AG04449 (cell line): Measurements from ENCODE around the gene NXNL1.
"Not testable (repeated sequence)": the region's sequence is repeated elsewhere in the genome, so short reads cannot be mapped to it uniquely, and the experiment has no call there.

Source experiments
- CTCF ChIA-PET: fragments of 350-600 bp; formaldehyde crosslinking; extraction: SDS; loops from one replicate; lab custom pipeline; 2021; ENCODE audit warnings: antibody characterized with exemption; lab: Yijun Ruan, JAX
- POLR2A ChIA-PET: fragments of 400-600, 350-600 bp; formaldehyde crosslinking; extraction: SDS; loops from one replicate; lab custom pipeline; 2020; ENCODE audit warnings: antibody characterized with exemption, inconsistent platforms; lab: Yijun Ruan, JAX
- DNase-seq: peaks from one replicate; pipeline ENCODE4 v3.0.0-alpha.2; 2010; ENCODE audit warnings: low read depth, low spot score
- H3K4me3 ChIP-seq: 2 replicates; pipeline ENCODE4 v1.5.1; 2011; ENCODE audit warnings: low read depth, mild to moderate bottlenecking, control low read depth, low read length
- TF ChIP-seq, protein P1 (sequence below): IDR thresholded peaks from one replicate; pipeline ENCODE4 v1.5.1; 2011; ENCODE audit warnings: mild to moderate bottlenecking, moderate library complexity, low read length, control low read depth, inconsistent platforms; ENCODE audit not compliant: insufficient read depth; ENCODE audit errors: missing control alignments

Gene NXNL1, protein sequence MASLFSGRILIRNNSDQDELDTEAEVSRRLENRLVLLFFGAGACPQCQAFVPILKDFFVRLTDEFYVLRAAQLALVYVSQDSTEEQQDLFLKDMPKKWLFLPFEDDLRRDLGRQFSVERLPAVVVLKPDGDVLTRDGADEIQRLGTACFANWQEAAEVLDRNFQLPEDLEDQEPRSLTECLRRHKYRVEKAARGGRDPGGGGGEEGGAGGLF

DNA sequence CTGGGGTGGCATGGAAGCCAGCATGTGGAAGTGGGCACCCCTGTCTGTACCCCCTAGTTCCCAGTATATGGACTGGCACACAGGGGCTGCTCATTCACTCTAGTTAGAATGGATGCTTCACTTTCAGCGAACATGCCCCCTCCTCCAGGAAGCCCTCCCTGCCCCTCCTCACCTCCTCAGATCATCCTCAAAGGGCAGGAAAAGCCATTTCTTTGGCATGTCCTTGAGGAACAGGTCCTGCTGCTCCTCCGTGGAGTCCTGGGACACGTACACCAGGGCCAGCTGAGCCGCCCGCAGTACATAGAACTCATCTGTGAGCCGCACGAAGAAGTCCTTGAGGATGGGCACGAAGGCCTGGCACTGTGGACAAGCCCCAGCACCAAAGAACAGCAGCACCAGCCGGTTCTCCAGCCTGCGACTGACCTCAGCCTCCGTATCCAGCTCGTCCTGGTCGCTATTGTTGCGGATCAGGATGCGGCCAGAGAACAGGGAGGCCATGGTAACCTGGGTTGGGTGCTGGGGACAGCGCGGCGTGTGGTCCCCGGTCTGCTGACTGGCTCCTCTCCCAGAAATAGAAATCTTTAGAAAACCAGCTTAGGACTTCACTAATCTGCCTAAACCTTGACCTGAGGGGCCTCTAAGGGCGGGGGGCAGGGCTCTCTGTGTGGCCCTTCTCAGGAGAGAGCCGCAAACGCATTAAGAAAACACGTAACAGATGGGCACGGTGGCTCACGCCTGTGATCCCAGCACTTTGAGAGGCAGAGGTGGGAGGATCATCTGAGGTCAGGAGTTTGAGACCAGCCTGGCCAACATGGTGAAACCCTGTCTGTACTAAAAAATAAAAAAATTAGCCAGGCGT lies at the start of gene NXNL1:
NXNL1 (minus strand) TSS at position 555 of the 859 bp plus-strand sequence; CDS start at position 498, 57 bp downstream.
- ChIA-PET CTCF (interaction anchor here (1.0 to 1.6 kb wide), 4 partner anchors 10 to 114 kb away, joined by 3 to 6 read pairs (median 4); partner anchors contain the start of gene CCDC194), POLR2A (no interaction called here)
- DNase-seq = no peak
- no peak within 1 kb of the TSS for H3K4me3 ChIP-seq
- TF ChIP-seq, protein P1, sequence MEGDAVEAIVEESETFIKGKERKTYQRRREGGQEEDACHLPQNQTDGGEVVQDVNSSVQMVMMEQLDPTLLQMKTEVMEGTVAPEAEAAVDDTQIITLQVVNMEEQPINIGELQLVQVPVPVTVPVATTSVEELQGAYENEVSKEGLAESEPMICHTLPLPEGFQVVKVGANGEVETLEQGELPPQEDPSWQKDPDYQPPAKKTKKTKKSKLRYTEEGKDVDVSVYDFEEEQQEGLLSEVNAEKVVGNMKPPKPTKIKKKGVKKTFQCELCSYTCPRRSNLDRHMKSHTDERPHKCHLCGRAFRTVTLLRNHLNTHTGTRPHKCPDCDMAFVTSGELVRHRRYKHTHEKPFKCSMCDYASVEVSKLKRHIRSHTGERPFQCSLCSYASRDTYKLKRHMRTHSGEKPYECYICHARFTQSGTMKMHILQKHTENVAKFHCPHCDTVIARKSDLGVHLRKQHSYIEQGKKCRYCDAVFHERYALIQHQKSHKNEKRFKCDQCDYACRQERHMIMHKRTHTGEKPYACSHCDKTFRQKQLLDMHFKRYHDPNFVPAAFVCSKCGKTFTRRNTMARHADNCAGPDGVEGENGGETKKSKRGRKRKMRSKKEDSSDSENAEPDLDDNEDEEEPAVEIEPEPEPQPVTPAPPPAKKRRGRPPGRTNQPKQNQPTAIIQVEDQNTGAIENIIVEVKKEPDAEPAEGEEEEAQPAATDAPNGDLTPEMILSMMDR = no peak

DNA sequence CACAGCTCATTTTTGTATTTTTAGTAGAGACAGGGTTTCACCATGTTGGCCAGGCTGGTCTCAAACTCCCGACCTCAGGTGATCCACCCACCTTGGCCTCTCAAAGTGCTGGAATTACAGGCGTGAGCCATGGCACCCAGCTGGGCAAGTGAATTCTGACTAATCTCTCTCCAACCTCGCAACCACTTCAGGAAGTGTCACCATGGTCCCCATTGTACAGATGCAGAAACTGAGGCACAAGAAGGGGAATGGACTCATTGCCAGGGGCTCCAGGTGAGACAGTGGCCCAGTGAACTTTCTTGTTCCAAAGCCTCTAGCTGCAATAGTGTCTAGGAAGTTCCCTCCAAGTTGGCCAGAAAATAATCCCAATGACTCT lies 47.8 kb upstream of the NXNL1 start:
- not testable (repeated sequence) for DNase-seq, H3K4me3 ChIP-seq
- POLR2A ChIA-PET = interaction anchor here (0.7 kb wide), 1 partner anchor 33 kb away, joined by 4 read pairs; no protein-coding TSS in a partner anchor
- CTCF ChIA-PET = interaction anchor here (1.3 to 1.9 kb wide), 2 partner anchors 12 to 43 kb away, joined by 3 to 13 read pairs; no protein-coding TSS in a partner anchor

DNA sequence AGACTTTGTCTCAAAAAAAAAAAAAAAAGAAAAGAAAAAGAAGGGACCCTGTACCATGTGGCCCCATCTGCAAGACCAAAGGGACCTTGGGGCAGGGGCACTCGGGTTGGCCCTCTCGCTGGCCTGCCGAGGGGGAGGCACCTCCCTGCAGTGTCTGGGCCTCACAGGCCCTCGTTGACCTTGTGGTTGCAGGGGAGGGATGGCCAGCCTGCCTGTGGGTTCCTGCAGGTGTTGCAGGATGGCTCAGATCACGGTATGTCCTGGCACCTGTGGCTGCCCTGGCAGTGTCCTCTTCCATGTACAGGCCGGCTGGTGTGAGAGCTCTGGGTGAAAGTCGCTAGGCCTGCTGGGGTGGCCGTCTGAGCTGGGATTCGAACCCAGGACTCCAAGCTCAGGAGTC lies 46.0 kb upstream of the NXNL1 start:
- no peak overlapping the region for H3K4me3 ChIP-seq
- TF ChIP-seq, protein P1 = no peak
- CTCF ChIA-PET = interaction anchor here (0.9 to 3.3 kb wide), 2 partner anchors 11 to 270 kb away, joined by 3 to 28 read pairs; no protein-coding TSS in a partner anchor
- no peak for DNase-seq
- POLR2A ChIA-PET = no interaction called here

DNA sequence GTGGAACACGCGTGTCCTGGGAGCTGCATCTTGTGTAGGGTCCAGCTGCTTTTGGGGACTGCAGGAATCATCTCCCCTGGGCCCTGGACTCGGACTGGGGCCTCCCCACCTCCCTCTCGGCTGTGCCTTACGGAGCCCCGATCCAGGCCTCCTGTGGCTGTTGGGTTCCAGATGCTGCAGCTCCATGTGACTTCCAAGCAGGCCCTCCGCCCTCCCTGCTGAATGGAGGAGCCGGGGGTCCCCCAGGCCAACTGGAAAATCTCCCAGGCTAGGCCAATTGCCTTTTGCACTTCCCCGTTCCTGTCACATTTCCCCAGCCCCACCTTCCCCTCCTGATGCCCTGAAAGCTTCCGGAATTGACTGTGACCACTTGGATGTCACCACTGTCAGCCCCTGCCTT lies 44.5 kb upstream of the NXNL1 start:
- ChIA-PET CTCF (interaction anchor here (1.1 to 3.3 kb wide), 3 partner anchors 9 to 68 kb away, joined by 3 to 28 read pairs (median 4); no protein-coding TSS in a partner anchor), POLR2A (no interaction called here)
- TF ChIP-seq, protein P1 = no peak
- H3K4me3 ChIP-seq = no peak overlapping the region
- no peak for DNase-seq

- H3K4me3 ChIP-seq = no peak overlapping the region
- DNase-seq = no peak
- POLR2A ChIA-PET = no interaction called here
- CTCF ChIA-PET = interaction anchor here (1.4 to 3.3 kb wide), 2 partner anchors 9 to 37 kb away, joined by 4 to 28 read pairs; no protein-coding TSS in a partner anchor
- TF ChIP-seq, protein P1 = no peak
Measured at GRCh38 chr19:17504456-17504855, 43.7 kb upstream of the NXNL1 start.

- POLR2A ChIA-PET = no interaction called here
- TF ChIP-seq, protein P1 = no peak
- CTCF ChIA-PET = no interaction called here
Measured at GRCh38 chr19:17504030-17504429, 43.3 kb upstream of the NXNL1 start.

More at GRCh38 chr19:17504030-17504429, 43.3 kb upstream of the NXNL1 start:
- DNase-seq = no peak
- H3K4me3 ChIP-seq = no peak overlapping the region
